HG03135 (cell line): ENCODE measurements around the gene MBNL1.
A peak's percentile ranks its signal among the peaks of the same experiment; 100 is the strongest.

ENCODE experiments used
- ATAC-seq: cut with Tn5 transposase; IDR thresholded peaks from one replicate; pipeline ENCODE4 v1.9.1; 2021; ENCODE audit warnings: mild to moderate bottlenecking, moderate library complexity; ENCODE audit not compliant: unreplicated experiment

The MBNL1 gene

DNA sequence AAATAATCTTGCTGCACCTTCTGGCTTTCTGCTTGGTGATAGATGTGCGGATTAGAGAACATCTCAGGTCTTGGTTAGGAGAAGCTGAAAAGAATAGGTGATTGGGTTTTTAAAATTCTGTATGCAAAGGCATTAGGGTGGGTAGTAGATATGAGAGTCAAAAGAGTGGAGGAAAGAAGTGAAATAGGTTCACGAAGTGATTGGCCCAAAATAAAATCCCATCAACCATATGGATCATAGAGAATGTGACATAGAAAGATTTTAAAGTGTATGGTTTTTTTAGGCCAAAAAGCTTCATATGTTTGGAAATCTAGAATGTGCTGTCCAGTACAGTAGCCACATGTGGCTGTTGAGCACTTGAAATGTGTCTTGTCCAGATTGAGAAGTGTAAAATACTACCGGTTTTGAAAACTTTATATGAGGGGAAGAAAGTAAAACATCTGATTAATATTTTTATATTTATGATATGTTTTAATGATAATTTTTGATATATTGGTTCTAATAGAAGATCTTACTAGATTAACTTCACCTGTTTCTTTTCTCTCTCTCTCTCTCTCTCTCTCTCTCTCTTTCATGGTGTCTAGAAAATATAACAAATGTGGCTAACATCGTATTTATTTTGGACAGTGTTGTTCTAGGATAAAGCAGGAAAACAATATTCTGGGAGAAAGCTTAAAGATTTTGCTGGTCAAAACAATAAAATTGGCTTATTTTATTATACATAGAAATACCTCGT lies 2.9 kb downstream of the MBNL1 start:
- no peak for ATAC-seq

DNA sequence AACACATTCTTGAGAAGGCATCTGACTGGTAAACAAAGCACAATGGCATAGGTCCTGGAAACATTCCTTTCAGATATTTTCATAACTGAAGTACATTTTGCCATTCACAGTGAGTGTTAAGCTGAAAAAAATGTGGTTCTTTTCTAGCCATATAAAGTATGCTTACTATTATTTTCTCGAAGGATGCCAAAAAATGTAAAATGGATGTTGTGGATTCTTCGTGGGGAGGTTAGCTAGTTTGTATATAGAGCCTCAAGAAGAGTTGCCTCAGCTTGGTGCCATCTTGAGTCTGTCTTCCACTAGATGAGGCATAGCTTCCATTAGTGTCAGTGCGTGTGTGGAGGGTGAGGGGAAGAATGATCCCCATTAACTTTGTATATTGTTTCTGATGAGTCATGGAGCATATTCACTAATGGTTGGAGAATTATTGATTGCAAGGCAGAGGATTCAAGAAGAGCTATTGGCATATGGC lies 4.1 kb downstream of the MBNL1 start:
- no peak for ATAC-seq

DNA sequence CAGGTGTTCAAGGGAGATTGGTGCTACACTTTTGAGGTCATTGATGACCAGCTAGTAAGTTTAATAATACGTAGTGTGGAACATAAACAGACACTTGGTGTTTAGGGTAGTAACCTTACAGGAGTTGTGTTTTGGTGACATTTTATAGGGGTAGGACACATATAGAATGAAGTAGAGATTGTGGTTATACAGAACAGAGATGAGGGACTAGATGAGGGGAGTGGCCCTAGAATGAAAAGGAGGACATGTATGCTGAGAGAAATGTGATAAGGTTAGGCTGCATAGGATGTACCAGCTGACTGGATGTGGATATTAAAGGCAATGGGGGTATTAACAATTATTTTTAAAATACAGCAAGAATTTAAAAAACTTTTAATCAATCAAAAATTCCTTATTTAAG lies 8.0 kb downstream of the MBNL1 start:
- no peak for ATAC-seq

DNA sequence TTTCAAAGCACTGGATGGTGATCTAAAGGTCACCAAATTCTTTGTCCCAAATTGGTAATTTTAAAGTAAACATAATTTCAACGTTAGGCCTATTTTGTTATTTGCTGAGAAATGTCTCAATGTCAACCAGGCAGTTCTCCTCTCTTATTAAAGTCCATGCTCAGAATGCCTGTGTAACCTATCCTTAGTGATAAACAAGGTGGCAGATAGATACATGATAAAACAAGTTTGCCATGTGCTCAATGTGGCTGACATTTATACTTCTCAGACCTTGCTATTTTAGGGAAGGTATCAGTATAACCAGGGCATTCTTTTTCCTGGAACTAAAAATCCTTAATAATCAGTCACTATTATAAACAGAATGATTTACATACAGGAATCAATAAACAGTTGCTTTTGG lies 8.5 kb downstream of the MBNL1 start:
- no peak for ATAC-seq

DNA sequence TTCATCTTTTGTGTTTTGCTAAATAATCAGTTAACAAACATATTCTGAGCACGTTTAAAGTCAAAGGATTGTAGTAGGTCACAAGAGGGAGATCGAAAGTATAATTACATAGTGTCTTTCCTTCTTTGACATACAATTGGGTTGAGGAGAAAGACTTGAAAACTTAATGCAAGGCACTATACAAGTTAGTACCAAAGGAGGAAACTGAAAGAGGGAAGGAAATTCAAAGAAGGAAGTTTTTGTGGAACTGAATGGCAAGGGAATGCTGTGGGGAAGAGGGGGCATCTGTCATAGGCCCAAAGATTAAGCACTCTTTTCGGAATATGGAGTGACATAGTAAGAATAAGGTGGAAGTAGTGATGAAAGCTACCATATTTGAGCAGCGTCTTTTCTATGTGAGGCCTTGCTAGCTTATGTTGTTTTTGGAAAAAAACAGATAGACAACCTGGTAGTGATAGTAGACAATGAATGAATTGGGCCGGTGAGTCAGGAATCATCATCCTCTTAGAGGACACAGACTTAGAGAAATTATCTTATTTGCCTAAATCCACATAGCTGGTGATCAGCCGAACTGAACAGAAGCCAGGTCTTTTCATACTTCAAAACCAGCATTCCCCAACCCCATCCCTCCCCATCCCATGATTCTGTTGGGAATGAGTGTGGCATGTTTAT lies 10.2 kb downstream of the MBNL1 start:
- no peak for ATAC-seq

DNA sequence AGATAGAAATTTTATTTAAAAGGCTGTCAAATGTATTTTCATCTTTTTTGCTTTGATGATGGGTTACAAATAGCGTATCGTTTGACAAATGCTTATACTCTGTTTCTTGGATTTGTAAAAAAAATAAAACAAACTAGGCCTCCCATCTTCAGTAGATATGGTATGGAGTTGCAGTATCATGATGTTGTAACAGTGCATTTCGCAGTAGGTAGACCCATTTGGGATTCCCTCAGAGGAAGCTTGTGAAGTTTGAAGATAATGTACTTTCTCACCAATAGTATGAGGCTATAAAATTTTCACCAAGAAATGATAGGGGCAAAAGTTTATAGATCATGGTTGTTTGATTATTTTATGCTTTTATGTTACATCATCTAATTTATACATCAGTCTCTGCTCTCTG lies 10.8 kb downstream of the MBNL1 start:
- no peak for ATAC-seq

DNA sequence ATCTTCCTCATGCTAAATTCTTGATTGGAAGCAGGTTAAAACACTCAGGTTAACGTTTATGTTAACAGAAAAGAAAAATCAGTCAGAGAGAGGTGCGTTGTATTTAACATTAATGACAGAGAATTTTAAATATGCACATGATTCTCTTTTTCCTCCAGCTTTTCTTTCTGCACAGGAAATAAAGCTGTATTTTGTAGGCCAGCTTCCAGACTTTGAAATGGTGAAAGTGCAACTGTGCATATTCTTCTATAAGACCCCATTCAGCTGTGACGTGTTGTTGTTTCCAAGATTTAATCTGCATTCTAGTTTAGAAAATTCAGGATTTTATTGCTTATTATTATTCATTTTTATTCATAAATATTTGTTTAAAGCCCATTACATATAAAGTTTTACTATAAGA lies 11.8 kb downstream of the MBNL1 start:
- ATAC-seq: no peak

DNA sequence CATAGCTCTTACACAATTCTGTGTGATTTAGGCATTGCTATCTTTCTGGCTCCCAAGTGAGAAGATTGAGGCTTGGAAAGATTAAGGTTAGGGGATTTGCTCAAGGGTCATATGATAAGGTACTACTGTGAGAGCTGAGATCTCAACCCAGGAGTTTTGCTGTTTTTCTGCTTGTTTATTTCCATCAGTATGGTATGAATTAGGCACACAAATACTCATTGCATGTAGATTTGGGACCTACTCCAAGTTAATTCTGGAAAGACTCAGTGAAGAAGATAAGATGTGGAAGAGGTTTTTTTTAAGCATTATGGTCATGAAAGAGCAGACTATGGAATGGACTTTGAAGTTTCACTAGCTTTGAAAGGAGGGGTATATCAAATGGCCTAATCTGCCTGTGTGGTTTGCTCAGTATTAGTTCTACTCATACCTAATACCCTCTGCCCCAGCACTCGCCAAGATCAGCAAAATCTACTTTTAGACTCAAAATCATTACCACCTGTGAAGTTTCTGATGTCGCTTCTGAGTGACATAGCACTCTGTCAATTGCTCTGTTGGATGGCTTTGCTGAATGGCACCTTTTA lies 12.5 kb downstream of the MBNL1 start:
- ATAC-seq: peak; percentile 76

DNA sequence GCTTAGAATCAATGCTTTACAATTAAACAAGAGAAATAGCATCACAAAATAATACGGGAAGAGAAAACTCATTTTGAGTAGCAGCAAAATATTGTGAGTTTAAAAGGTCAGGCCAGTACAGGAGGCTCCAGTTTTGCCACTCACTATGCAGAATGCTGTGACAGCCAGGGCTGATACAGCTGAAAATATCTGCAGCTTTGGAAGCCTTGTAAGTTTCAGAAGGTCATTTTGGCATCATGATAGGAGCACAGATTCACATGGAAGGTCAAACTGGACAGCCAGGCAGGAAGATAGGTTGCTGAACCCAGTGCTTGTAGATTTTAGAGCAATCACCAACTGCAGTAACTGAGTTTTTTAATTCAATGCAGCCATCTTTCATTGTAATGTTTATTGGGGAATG lies 14.1 kb downstream of the MBNL1 start:
- no peak for ATAC-seq

DNA sequence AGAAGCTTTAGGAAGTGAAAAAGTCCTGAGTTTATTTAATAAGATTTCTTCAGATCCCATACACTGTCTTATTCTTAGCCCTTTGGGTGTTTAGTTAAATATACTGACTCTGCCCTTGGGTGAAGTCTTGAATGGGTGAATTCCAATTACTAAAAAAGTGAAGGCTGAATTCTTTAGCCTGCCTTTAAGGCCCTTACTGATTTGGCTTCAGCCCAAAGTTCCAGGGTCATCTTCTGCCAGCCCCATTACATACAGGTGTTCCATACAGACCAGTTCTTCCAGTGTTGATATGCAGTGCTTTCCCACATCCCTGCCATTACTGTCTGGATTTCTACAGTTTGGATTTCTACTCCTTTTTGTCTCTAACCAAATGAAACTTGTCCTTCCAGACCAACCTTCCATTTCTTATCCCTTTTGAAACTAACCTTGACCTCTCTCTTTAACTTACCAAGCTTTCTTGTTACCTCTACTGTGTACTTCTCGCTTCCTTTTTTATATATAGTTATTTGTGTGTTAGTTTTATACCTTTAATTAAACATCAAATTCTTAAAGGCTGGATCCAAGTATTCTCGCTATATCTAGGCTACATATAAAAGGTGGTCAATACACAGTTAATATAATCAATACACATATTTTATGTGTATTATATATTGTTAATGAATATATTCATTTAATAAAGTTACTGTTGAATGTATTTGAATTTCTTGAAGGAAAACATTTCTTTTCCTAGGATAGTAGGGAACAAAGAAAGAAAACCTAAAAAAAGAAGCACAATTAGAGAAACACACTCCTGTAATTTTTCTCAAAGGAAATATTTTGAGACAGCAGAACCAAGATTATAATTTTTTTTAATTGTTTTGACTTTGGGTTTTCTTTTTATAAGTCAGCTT lies 15.0 kb downstream of the MBNL1 start:
- ATAC-seq: no peak

DNA sequence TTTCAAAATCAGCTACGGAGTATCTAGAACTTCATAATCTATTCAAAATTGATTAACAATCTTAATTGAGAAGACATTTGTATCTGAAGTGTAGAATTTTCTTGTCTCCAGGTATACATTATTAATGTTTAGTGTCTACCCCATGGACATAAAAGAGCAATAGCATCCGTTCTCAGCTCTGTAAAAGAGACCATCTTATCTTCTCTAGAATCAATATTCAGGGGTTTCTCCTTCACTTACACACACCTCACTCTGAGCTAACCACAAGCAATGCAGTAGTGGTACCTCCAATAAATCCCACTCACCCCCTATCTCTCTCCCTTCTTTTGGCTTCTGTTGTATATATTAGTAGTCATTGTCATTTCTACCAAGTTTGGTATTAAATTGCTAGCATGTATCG lies 16.2 kb downstream of the MBNL1 start:
- ATAC-seq: no peak

DNA sequence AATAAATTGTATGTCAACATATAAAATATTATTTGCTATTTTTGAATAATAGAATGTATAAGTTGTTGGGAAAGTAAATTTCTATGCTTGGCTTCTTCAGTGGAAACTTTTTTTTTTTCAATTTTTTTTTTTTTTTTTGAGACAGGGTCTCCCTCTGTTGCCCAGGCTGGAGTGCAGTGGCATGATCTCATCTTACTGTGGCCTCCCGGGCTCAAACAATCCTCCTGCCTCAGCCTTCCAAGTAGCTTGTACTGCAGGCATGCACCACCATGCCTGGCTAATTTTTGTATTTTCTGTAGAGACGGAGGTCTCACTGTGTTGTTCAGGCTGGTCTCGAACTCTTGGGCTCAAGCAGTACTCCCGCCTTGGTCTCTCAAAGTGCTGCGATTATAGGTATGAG lies 16.8 kb downstream of the MBNL1 start:
- ATAC-seq: no peak

DNA sequence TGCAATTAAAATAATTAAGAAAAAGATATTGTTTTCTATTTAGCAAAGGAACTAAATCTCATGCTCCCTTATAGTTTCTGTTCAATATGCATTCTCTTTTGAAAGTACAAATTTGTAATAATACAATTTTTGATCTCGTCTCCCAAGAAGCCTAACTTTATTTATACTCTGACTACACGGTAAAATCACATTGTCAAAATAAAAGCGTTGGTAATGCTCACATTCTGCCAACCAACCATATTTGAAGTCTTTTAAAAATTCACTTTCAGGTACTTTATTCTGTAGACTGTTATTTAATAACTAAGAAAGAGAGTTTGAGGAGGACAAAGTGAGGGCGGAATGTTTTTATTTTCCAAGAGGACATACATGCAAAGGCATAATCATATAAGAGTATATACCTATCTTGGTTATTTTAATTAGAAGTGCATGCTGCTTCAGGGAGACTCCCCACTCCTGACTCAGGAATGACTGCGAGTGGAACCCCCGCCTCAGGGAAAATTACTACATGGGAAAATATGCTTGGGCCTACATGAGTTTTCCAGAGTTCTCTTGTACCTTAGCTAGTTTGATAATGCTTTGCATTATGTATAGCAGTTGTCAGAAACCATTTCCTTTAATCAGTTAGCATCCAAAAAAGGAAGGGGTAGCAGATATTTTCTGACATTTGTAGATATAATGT lies 19.3 kb downstream of the MBNL1 start:
- no peak for ATAC-seq

DNA sequence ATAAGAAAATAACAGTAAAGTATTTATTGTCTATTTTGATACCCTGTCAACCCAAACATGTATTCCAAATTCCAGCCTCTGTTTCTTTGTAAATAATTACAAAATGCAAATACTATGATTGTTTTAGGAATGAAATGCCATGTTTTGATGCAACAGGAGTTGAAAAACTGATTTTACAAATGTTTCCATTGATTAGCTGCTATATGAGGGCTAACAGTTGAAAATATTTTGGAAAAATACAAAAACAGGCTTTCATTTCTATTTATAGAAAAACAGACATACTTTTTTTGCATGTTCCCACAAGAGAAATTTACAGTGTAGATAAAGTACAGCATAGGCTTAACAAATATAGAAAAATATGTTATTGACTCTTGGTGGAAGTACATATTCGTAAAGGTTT lies 20.0 kb downstream of the MBNL1 start:
- ATAC-seq: no peak

DNA sequence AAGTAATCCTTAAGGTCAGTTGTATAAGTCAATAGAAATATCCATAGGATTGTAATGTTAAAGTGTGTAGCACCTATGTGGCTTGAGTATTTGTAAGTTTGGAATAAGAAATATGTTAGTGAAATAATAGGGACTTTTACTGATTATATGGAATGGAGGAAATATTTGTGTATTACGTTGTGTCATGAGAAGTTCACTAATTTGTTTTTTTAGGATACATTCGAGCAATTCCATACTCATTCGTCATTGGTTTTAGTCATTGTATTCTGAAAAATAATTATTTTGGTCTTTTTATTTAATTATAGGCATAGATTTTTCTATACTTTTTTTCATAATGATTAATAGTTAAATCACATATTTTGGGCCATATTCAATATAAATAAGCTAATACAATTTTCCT lies 21.0 kb downstream of the MBNL1 start:
- ATAC-seq: no peak

DNA sequence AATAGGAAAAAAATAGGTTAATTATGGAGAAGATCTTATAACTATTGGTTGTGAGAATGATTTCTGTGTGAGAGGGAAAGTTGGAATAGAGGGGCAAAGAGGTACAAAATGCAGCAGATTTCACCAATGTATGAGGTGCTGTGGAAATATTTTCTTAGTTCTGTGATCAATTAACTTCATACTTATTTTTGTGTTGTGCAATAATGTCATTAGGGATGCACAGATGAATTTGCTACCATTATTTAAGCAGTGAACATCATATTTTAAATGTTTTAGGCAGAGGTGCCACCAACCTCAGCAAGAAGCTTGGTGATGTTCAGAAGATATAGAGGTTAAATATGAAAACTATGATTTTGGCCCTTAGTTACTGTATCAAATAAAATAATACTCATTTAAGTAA lies 21.6 kb downstream of the MBNL1 start:
- ATAC-seq: no peak

DNA sequence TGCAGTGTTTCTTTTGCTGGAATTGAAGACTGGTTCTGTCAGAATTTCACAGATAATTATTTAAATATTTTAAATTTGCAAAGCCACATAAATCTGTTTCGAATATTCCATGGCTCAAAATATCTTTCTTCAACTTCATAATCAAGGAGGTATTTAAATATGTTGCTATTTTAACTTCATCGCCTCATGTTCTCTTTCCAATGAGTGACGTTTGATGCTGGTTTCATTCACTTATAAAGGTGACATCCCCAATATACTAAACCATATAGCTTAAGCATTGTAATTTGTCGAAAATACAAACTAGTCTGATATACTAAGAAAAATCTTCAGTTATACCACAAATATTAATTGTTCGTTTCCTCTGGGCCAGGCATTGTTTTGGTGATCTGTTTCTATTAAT lies 22.5 kb downstream of the MBNL1 start:
- ATAC-seq: no peak

DNA sequence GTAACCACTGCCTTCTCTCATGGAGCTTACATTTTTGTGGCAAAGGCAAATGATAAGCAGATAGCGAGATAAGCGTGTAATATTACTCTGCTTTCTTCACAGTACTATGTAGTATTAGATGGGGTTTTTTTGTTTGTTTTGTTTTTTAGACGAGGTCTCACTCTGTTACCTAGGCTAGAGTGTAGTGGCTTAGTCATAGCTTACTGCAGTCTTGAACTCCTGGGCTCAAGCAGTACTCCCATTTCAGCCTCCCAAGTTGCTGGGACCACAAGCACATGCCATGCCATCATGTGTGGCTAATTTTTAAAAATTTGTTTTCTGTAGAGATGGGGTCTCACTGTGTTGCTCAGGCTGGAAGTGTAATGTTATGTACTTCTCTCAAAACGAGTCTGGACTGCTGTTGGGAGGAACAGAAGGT lies 22.9 kb downstream of the MBNL1 start:
- no peak for ATAC-seq

DNA sequence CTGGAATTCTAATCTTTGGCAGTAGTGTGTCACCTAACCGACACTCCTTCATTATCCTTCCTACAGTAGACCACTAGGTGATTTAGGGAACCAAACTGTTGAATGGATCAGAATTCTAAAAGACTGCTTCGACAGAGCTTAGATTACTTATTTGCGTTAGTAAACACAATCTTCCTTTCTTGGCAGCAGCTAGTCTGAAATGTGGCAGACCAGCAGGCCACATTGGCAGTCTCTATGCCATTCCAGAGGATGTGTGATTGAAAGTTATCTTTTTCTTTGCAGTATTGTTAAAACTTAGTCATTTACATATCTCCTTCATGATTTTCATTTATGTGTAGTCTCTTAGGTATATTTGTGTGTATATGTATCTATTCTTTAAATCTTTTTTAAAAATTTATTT lies 23.6 kb downstream of the MBNL1 start:
- ATAC-seq: no peak

DNA sequence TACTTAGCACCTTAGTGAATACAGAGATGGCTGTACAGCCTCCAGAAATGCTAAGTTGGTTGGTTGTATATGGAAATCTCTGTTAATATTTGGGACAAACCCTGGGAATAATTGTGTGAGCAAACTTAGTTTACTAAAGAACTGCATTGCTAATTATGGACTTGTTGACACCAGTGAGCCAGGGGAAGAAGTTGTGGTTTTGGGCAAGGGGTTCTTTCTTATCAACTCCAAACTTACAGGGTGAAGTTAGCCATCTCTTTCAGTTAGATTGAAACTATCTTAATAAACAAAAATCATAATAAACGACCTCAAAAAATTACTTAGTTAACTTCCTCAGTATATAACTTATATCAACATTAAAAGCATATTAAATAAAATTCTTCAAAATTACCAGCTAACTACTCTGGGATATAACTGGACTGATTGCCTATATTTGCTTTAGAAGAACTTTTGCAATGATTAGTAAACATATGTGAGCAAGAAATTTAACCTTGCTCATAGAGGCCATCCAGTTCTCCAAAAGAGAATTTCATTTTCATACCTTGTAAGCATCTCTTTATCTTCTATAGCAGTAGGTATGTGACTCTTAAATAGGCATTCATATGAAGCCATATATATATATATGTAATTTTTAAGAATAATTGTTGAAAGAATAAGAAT lies 24.7 kb downstream of the MBNL1 start:
- no peak for ATAC-seq
